GM10248 (cell line): ENCODE measurements around the gene ACTR10.
"Not testable (repeated sequence)": the region's sequence is repeated elsewhere in the genome, so short reads cannot be mapped to it uniquely, and the experiment has no call there.

ENCODE experiments used
- CTCF ChIA-PET: fragments of 300-600 bp; sonication (Branson Sonifier 250); formaldehyde crosslinking; extraction: SDS; loops from one replicate; lab custom pipeline; 2021; ENCODE audit warnings: antibody characterized with exemption; lab: Yijun Ruan, JAX
- POLR2A ChIA-PET: fragments of 350-650 bp; sonication (Branson Sonifier 250); formaldehyde crosslinking; extraction: SDS; loops from one replicate; lab custom pipeline; 2020; ENCODE audit warnings: antibody characterized with exemption; lab: Yijun Ruan, JAX
- DNase-seq: peaks from one replicate; pipeline ENCODE4 v3.0.0; 2012; ENCODE audit errors: extremely low spot score
- TF ChIP-seq, protein P1 (sequence below): IDR thresholded peaks from 2 replicates; pipeline ENCODE4 v1.5.1; 2012; ENCODE audit warnings: mild to moderate bottlenecking, low read depth; ENCODE audit errors: extremely low read depth, missing control alignments, control extremely low read depth

The ACTR10 gene

DNA sequence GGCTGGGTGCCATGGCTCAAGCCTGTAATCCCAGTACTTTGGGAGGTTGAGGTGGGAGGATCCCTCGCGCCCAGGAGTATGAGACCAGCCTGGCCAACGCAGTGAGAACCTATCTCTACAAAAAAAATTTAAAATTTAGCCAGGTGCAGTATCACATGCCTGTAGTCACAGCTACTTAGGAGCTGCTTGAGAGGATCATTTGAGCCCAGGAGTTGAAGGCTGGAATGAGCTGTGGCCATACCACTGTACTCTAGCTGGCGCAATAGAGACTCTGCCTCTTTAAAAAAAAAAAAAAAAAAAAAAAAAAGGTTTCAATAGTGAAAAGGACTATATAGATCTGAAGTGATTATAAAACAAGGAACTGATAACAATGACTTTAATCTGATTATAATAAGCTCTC, 58.2 kb downstream of the ACTR10 start:
- ChIA-PET CTCF (interaction anchor here (1.4 to 2.3 kb wide), 2 partner anchors 10 to 17 kb away, joined by 5 to 8 read pairs; no protein-coding TSS in a partner anchor), POLR2A (no interaction called here)
- DNase-seq, result no peak
- TF ChIP-seq, protein P1, sequence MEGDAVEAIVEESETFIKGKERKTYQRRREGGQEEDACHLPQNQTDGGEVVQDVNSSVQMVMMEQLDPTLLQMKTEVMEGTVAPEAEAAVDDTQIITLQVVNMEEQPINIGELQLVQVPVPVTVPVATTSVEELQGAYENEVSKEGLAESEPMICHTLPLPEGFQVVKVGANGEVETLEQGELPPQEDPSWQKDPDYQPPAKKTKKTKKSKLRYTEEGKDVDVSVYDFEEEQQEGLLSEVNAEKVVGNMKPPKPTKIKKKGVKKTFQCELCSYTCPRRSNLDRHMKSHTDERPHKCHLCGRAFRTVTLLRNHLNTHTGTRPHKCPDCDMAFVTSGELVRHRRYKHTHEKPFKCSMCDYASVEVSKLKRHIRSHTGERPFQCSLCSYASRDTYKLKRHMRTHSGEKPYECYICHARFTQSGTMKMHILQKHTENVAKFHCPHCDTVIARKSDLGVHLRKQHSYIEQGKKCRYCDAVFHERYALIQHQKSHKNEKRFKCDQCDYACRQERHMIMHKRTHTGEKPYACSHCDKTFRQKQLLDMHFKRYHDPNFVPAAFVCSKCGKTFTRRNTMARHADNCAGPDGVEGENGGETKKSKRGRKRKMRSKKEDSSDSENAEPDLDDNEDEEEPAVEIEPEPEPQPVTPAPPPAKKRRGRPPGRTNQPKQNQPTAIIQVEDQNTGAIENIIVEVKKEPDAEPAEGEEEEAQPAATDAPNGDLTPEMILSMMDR, result no peak

DNA sequence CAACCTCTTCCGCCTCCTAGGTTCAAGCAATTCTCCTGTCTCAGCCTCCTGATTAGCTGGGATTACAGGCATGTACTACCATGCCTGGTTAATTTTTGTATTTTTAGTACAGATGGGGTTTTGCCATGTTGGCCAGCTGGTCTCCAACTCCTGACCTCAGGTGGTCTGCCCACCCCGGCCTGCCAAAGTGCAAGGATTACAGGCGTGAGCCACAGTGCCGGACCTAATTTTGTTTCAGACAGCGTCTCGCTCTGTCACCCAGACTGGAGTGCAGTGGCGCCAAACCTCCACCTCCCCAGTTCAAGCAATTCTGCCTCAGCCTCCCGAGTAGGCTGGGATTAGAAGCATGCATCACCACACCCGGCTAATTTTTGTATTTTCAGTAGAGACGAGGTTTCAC, 62.1 kb downstream of the ACTR10 start:
- DNase-seq, CTCF ChIA-PET, POLR2A ChIA-PET: not testable (repeated sequence)

DNA sequence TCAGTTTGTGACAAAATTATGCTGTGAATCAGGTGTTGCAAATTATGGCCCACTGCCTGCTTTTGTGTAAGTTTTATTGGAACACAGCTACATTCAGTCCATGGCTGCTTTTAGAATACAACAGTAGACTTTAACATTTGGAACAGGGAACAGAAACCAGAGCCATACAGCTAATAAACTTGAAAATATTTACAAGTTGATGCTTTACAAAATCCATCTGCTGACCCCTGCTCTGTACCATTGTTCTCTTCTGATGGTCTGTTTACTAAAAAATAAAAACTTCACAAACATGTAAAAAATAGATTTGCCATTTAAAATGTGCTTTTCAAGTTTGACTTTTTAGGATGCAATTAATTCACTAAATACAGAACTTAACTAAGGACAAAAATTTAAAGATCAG, 65.5 kb downstream of the ACTR10 start:
- POLR2A ChIA-PET, result no interaction called here
- DNase-seq, result no peak
- TF ChIP-seq, protein P1, result no peak
- CTCF ChIA-PET, result interaction anchor here (0.9 to 3.3 kb wide), 5 partner anchors 10 to 130 kb away, joined by 3 to 20 read pairs (median 3); partner anchors contain the start of gene TOMM20L

DNA sequence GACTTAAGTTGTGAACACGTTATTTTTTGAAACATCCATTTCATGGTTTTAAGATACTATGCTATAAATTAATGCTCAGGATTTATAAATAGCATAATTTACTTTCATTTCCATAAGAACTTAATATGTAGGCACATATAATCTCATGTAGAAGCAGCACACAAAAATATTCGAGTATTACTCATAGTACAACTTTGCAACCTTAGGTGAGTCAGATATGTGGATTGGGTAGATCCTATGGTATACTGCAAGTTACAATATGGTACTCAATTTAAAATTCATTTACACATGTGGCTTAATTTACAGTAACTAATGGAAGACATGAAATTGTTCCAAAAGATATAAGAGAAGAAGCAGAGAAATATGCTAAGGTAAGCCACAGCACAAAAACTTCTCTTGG, 70.7 kb downstream of the ACTR10 start:
- ChIA-PET POLR2A (interaction anchor here (0.6 kb wide), 1 partner anchor 11 kb away, joined by 3 read pairs; no protein-coding TSS in a partner anchor), CTCF (no interaction called here)
- TF ChIP-seq, protein P1, result no peak
- no peak for DNase-seq

DNA sequence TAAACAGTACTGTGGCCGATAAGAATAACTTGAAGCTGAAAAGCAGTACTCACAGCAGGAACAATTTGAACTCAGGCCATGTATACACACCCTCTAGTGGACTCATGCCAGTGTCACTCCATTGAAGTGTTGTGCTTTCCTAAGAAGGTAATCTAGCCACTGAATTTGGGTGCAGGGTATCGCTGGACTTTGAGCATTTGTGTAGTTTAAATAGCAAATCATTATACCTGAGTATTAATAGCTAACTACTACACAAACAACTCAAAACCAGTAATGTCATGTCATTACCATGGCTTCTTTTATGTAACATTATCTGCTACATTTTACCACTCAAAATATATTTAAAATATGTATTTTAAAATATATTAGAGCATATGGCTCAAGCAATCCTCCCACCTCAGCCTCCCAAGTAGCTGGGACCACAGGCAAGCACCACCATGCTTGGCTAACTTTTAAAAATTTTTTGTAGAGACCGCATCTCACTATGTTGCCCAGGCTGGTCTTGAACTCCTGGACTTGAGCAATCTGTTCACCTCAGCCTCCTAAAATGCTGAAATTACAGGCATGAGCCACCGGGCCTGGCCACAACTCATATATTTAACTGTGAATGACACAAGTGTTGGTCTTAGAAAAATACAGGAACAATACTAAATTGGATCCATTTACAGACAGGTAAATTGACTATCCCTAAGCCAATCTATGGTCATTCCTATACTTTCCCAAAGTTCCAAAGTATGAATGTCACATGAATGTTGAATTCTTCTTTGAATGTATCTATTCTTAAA, 72.8 kb downstream of the ACTR10 start:
- POLR2A ChIA-PET, result no interaction called here
- no peak for DNase-seq

DNA sequence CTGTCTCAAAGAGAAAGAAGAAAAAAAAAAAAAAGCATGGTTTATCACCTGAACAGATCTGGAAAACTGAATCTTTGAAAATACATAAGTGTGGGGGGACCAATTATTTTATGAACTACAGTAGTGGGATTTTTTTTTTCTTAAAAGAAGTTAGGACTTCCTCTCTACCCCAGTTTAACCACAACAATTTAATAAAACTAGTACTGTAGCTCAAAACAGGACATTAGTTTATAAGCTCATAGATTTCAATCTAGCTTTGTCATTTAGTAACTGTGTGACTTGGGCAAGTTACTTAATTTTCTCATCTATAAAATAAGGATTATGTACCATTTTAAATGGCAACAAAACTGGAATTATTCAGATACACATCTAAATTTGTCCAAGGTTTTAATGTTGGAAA, 74.9 kb downstream of the ACTR10 start:
- DNase-seq, result no peak
- TF ChIP-seq, protein P1, result no peak
- CTCF ChIA-PET, result interaction anchor here (0.6 to 1.8 kb wide), 8 partner anchors 10 to 33 kb away, joined by 3 to 5 read pairs (median 3); no protein-coding TSS in a partner anchor
- POLR2A ChIA-PET, result interaction anchor here (0.6 kb wide), 1 partner anchor 975 kb away, joined by 5 read pairs; no protein-coding TSS in a partner anchor

More for the DNA sequence above, 72.8 kb downstream of the ACTR10 start:
- TF ChIP-seq, protein P1, result no peak
- CTCF ChIA-PET, result interaction anchor here (1.2 to 2.0 kb wide), 2 partner anchors 9 to 20 kb away, joined by 3 to 7 read pairs; no protein-coding TSS in a partner anchor

DNA sequence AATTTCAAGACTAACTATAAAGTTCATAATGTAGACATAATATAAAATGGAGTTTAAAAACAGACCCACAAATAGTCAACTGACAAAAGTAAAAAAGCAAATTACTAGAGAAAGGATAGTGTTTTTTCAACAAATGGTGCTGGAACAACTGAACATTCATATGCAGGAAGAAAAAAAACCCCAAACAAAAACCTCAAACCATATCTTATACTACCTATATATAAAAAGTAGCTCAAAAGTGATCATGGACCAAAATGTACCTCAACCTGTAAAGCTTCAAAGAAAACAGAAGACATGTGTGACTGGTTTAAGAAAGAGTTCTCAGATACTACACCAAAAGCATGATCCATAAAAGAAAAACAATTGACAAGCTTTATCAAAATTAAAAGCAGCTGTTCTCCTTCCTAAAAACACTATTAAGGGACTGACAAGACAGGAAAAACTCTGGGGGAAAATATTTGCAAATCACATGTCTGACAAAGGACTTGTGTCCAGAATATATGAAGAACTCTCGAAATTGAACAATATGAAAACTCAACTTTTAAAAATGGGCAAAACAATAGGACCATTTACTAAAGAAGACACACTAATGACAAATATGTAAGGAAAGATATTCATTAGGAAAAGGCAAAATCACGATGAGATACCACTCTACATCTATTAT, 75.7 kb downstream of the ACTR10 start:
- DNase-seq, result no peak
- ChIA-PET POLR2A (interaction anchor here (1.4 kb wide), 1 partner anchor 22 kb away, joined by 12 read pairs; the partner anchor contains the start of gene ARID4A), CTCF (interaction anchor here (0.8 to 1.8 kb wide), 8 partner anchors 11 to 75 kb away, joined by 3 to 5 read pairs (median 3); no protein-coding TSS in a partner anchor)
- TF ChIP-seq, protein P1, result no peak
